HG02885 (cell line): ENCODE data around the gene BBS7.

Experiments
- ATAC-seq: cut with Tn5 transposase; IDR thresholded peaks from one replicate; pipeline ENCODE4 v1.9.1; 2021; ENCODE audit warnings: mild to moderate bottlenecking; ENCODE audit not compliant: unreplicated experiment, poor library complexity

Gene BBS7

DNA sequence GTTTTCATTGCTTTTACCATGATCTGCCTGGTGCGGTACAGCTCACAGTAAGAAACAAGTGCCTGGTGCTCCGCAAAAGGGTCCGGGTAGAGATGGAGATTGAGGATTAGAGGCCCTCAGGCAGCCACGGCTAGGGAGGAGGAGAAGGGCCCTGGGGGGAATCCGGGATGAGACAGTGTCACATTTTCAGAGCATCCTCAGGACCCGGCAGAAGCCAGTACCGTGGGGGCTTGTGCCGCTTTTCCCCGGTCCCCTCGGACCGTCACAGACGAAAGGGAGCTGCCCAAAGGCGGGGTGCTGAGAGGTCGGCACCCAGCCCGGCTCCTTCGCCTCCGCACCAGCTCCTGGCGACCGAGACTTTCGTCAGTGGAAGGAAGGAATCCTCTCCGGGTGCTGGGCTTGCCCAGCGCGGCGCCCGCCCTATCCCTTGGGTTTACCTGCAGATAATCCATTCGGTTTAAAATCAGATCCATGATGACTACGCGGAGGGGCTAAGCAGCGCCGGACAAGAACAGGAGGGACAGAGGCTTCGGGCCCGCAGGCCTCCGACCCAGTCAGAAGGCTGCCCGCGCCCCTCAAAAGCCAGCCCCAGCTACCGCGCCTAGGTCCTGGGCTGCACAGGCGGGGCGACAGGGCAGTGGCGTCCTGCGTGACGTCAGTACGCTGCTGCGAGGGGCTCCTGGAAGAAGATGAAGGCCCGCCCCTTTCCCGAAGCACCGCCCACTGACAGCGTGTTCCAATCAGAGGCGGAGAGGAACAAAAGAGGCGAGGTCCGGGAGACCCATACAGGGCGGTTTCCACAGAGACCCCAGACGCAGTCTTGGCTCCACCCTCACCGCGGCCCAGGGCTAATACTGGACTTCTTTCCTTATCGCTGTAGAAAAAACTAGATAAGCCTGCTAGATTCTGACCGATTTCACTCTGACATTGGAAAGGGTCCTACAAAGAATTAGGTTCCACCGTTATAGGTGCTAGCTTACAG, at the start of gene BBS7:
Gene BBS7 (minus strand): TSS at position 634 of the 982 bp plus-strand sequence. CDS start 161 bp downstream, at position 473.
- peak; percentile 98 for ATAC-seq

- no peak for ATAC-seq
Observed at GRCh38 chr4:121913667-121914066, 43.4 kb upstream of the BBS7 start.

GRCh38 chr4:121908346-121908745, 38.1 kb upstream of the BBS7 start:
- ATAC-seq, result no peak

DNA sequence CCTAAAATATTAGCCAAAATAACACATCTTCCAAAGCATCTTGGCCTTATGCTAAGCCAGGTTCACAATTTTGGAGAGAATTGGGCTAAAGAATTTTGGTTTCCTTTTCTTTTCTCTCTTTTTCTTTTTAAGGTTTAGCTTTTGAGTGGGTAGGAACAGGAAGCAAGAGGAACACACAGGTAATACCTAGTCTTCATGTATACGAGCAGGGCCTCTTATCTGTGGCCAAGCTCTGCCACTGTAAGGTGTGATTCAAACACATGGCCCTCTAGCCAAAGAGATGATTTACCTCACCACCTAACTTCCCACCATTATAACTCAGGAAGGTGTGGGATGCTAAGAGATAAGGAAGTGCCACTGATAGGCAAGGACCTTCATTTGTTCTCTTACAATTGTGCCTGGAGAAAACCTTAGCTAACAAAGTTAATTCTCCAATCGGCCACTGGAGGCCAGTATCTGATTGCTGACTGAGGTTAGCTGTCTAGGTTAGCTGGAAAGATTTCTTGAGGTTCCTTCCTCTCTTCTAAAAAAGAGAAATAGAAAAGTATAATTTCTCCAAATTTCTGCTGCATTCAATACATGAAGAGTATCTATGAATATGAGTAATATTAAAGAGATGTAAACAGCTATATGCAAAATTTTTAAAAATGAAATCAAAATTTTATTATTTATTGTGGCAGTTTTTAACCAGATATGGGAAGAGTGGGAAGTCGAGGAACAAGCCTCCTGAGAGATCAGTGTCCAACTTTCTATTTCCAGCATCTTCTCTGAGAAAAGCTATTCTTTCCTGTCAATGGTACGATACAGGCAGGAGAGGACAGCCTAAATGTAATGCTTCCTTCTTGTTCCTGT, 30.1 kb upstream of the BBS7 start:
- ATAC-seq, result peak; percentile 98

GRCh38 chr4:121898150-121898549, 27.9 kb upstream of the BBS7 start:
- no peak for ATAC-seq

GRCh38 chr4:121888134-121888533, 17.9 kb upstream of the BBS7 start:
- ATAC-seq, result no peak

DNA sequence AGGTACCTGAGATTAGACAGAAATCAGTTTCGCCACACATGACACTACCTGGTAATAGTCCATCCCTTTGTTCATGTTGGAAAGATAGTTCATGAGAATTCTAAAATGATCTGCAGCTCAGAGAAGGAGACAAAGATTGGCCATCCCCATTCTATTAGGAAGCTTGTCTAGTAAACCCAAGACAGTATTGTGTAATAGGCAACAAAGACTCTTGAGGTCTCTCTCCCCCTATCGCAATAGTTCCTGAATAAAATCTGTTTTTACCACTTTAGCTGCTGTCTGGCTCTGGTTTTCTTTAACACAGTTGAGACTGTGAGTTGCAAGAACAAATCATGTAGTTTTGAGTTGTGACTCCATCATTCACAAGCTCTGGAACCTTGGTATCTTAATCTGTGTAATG, 14.8 kb upstream of the BBS7 start:
- no peak for ATAC-seq

- ATAC-seq, result no peak
Observed at GRCh38 chr4:121881158-121881557, 10.9 kb upstream of the BBS7 start.

GRCh38 chr4:121879135-121879534, 8.9 kb upstream of the BBS7 start:
- no peak for ATAC-seq

DNA sequence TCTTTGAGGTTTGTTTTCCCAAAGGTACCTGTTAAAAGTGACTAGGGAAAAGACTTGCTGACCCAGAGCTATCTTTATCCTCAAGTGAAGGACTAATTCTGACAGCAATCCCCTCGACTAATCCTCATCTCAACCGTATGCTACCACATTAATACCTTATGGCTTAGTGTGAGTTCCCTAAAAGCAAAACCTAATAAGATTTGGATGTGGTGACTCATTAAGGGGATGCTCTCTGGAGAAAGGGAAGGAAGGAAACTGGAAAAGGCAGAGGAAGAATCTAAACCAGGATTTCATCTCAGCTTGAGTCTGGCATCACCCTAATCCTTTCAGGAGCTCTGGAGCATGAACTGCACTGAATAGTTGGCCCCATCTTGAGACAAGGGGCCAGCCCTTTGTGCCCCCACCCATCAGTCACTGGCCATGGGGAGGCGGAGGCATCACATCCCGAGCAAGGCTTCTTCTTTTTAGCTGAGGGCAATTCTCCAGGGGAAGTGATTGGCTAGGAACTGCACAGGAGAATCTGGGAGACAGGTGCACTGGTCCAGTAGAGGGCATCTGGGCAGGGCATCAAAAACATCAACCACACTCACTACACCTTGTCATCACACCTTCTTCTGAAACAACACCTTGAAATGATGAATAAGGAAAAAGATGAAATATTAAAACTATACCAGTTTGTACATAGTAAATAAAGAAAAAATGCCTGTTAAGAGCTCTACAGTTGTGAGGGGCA, 6.9 kb upstream of the BBS7 start:
- no peak for ATAC-seq

GRCh38 chr4:121876070-121876469, 5.8 kb upstream of the BBS7 start:
- ATAC-seq, result no peak

DNA sequence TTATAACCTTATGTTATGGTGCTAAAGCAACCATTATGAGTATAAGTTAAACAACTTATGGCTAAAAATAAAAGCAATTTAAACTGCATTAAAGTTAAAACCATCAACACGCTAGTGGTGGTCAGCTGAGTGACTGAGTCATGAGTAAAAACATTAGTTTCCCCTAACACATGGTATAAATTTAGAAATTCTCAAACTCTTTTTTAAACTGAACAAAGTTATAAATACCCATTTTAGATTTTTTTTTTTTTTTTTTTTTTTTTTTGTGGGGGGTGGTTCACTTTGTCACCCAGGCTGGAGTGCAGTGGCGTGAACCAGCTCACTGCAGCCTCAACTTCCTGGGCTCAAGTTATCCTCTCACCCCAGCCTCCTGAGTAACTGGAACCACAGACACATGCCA, 5.4 kb upstream of the BBS7 start:
- no peak for ATAC-seq

- ATAC-seq, result peak; percentile 23
Observed at GRCh38 chr4:121873604-121874003, 3.3 kb upstream of the BBS7 start.

GRCh38 chr4:121863799-121864198, 6.5 kb downstream of the BBS7 start:
- no peak for ATAC-seq

- no peak for ATAC-seq
Observed at GRCh38 chr4:121861426-121861825, 8.8 kb downstream of the BBS7 start.

DNA sequence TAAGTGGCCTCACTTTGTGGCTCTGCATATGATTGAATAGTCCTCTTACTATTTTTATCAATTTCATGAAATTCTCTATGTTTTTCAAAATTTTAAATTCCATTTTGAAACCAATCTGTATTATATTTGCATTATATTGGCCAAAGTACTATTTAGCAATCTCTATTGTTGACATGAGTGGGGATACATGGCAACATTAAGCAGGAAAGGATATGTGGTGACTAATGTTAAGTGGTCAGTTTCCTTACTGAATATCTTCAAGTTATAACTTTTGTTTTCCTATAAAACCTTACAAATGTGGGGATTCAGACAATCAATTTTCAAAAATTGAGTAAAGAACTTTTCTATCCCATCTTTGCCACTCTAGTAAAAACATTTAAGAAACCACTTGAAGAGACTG, 10.2 kb downstream of the BBS7 start:
- ATAC-seq, result no peak

DNA sequence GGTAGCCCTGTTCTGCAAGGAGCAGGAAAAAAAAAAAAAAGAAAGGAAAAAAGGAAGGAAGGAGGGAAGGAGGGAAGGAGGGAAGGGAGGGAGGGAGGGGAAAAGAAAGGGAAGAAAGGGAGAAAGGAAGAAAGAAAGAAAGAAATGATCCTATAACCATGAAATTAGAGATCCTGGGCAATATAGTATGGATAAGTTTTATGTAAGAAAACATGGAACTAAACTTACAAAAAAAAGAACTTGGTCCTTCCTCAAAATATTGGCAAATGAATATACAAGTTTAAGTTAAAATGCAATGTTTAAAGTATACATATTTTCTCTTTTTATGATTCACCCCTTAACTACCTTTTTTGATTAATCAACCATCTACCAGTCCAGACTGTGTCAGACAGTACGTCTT, 18.9 kb downstream of the BBS7 start:
- ATAC-seq, result no peak

GRCh38 chr4:121846662-121847061, 23.6 kb downstream of the BBS7 start:
- ATAC-seq, result peak; percentile 87

GRCh38 chr4:121842862-121843261, 27.4 kb downstream of the BBS7 start:
- ATAC-seq, result no peak

DNA sequence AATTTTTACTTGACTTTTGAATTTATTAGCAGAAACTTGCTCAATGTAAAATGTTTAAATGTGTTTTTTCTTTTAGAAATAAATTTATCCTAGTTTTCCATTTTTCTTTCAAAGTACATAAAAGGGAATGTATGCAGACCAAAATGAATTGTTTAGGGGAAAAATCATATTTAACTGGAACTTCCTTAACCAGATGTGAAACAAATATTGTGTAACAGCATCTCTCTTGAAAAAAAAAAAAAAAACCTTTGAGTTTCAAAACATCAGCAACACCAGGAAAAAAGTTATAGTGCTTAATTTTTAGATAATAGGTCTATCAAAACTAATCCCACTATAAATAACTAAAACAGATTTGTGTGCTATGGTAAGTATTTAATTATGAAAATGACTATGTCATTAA, 32.1 kb downstream of the BBS7 start:
- ATAC-seq, result no peak
